ENCODE results near the gene NUDCD3. TPM values are rescaled to one million over a fixed set of nuclear protein-coding genes. Genes with fewer than 3 reads are reported as not detected.

The NUDCD3 gene
- total and polyA plus RNA-seq, 12 donors, result 16.2 to 116 (median 102) TPM

DNA sequence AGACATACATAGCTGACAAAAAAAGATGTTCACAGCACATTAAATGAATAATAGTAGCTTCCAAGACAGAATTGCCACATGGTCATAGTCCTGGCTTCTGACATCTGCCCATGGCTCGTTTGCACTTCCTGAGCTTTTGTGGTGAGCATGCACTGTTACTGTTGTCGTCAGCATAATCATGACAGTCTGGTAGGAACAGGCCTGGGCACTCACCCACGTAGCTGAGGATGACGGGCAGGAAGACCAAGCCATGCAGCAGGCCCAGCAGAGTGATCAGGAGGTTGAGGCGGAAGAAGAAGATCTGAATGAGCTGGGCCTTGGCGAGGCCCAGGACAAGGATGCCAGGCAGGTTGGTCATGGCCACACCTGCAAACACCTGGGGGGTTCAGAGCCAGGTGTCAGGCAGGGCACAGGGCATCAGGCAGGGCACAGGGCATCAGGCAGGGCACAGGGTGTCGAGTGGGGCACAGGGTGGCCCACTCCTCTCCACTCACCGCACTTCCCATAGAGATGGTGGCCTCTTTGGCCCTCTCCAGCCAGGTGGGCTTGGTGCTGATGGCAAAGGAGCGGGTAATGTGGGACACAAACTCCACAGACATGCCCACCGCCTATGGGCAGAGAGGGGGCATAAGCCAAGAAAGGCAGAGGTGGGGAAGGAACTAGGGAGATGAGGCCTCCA, 25.3 kb upstream of the NUDCD3 start:
- WGBS, 2 donors, result 77 to 84% methylated on average over 10 of the region's 10 CpGs
- DNase-seq (no peak), ATAC-seq (no peak)
- H3K36me3 ChIP-seq, result no peaks in the 10 kb centered on the region
- intact Hi-C loops (cut with DNase I), result no loop called here
- TF ChIP-seq, protein P1, sequence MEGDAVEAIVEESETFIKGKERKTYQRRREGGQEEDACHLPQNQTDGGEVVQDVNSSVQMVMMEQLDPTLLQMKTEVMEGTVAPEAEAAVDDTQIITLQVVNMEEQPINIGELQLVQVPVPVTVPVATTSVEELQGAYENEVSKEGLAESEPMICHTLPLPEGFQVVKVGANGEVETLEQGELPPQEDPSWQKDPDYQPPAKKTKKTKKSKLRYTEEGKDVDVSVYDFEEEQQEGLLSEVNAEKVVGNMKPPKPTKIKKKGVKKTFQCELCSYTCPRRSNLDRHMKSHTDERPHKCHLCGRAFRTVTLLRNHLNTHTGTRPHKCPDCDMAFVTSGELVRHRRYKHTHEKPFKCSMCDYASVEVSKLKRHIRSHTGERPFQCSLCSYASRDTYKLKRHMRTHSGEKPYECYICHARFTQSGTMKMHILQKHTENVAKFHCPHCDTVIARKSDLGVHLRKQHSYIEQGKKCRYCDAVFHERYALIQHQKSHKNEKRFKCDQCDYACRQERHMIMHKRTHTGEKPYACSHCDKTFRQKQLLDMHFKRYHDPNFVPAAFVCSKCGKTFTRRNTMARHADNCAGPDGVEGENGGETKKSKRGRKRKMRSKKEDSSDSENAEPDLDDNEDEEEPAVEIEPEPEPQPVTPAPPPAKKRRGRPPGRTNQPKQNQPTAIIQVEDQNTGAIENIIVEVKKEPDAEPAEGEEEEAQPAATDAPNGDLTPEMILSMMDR (IDR thresholded peaks at IDR 0.05), result no peak
- H3K4me3 ChIP-seq, result no peak overlapping the region
- no peaks in the 10 kb centered on the region for H3K27me3 ChIP-seq
- H3K27ac ChIP-seq, result no peak overlapping the region
- H3K4me1 ChIP-seq, result no peaks in the 10 kb centered on the region
- H3K9me3 ChIP-seq, result no peaks in the 10 kb centered on the region

DNA sequence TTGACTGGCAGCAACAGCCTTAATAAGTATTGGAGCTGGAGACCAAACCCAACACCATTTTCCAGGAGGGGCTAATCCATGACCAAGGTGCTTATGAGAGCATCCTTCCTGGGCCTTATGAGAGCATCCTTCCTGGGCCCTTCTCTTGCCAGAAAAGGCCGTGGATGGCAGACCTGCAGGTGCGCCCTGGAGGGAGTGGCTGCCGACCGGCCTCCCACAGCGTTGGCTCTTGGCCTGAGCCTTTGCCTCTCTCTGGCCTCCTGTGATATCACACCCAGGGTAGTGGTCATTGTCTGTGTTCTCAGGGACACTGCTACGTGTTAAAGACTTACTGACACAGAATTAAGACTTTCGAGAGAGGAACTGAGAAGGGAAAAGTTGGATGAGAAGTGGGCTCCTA, 22.3 kb upstream of the NUDCD3 start:
- WGBS, 2 donors, result 80 to 88% methylated on average over 7 of the region's 7 CpGs
- intact Hi-C loops (cut with DNase I), result no loop called here
- DNase-seq (no peak), ATAC-seq (no peak)
- no peak overlapping the region for H3K27ac ChIP-seq
- H3K36me3 ChIP-seq, result no peaks in the 10 kb centered on the region
- no peaks in the 10 kb centered on the region for H3K27me3 ChIP-seq
- no peak overlapping the region for H3K4me3 ChIP-seq
- no peaks in the 10 kb centered on the region for H3K4me1 ChIP-seq
- TF ChIP-seq, protein P1 (IDR thresholded peaks at IDR 0.05), result no peak
- peaks cover 0 to 7% (median 0%) of the 10 kb centered on the region in 11 donors for H3K9me3 ChIP-seq

DNA sequence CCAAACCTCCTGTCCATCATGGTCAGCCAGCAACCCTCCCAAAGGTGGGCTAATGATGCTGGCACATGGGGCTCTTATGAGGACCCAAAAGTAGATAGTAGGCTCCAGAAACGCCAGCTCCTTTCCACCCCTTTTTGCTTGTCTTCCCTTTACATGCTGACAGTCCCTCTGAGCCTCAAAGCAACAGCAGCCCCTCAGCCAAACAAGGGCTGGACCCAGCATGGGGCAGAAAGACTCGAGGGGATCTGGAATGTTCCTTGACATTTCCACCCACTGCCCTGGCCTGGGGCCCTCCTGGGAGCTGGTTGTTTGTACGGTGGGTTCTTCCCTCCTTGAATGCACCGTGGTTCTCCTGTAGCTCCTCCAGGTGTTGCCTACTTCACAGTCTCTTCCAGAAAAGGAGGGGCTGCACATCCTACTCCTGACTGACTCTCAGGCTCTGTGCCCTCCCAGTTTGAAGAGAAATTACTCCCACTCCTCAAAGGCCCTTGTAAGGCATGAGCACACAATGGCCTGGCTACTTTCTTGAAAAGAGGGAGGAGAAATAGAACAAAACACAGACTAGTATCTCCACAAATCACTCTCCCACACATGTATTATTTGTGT, 21.5 kb upstream of the NUDCD3 start:
- TF ChIP-seq, protein P1 (IDR thresholded peaks at IDR 0.05), result no peak
- no peak overlapping the region for H3K27ac ChIP-seq
- peaks cover 0 to 7% (median 0%) of the 10 kb centered on the region in 11 donors for H3K9me3 ChIP-seq
- H3K4me1 ChIP-seq, result no peaks in the 10 kb centered on the region
- DNase-seq, result no peak
- intact Hi-C loops (cut with DNase I), result no loop called here
- no peaks in the 10 kb centered on the region for H3K27me3 ChIP-seq
- ATAC-seq, result no peak
- WGBS, 2 donors, result 45 to 53% methylated on average over 4 of the region's 4 CpGs
- no peak overlapping the region for H3K4me3 ChIP-seq
- no peaks in the 10 kb centered on the region for H3K36me3 ChIP-seq

DNA sequence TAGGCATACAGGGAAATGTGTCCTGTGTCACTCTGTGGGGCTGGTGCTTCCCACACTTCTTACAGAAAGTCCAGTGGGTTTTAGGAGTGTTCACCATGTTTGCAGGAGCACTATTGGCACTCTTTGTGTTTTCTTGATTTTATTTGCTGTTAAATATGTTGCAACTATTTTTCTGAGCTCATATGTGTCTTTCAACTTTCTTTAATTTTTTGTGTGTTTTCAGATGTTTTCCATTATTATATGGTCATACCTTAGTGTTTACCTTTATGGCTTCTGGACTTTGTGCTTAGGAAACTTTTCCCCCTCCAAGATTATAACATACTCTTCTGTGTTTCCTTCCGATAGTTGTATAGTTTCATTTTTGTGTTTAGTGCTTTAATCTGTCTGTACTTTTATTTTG, 20.8 kb upstream of the NUDCD3 start:
- H3K9me3 ChIP-seq, result peaks cover 0 to 7% (median 0%) of the 10 kb centered on the region in 11 donors
- no peaks in the 10 kb centered on the region for H3K27me3 ChIP-seq
- TF ChIP-seq, protein P1 (IDR thresholded peaks at IDR 0.05), result no peak
- H3K27ac ChIP-seq, result no peak overlapping the region
- H3K36me3 ChIP-seq, result no peaks in the 10 kb centered on the region
- H3K4me1 ChIP-seq, result no peaks in the 10 kb centered on the region
- ATAC-seq (no peak), DNase-seq (no peak)
- 90 to 95% methylated on average over 1 of the region's 1 CpG for WGBS, 2 donors
- no peak overlapping the region for H3K4me3 ChIP-seq
- intact Hi-C loops (cut with DNase I), result no loop called here
